ENCODE measurements around the gene OR51V1. TPM values are rescaled to one million over a fixed set of nuclear protein-coding genes. Genes with fewer than 3 reads are reported as not detected.

Gene OR51V1, protein sequence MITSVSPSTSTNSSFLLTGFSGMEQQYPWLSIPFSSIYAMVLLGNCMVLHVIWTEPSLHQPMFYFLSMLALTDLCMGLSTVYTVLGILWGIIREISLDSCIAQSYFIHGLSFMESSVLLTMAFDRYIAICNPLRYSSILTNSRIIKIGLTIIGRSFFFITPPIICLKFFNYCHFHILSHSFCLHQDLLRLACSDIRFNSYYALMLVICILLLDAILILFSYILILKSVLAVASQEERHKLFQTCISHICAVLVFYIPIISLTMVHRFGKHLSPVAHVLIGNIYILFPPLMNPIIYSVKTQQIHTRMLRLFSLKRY
- not detected in 2 replicates for total RNA-seq

DNA sequence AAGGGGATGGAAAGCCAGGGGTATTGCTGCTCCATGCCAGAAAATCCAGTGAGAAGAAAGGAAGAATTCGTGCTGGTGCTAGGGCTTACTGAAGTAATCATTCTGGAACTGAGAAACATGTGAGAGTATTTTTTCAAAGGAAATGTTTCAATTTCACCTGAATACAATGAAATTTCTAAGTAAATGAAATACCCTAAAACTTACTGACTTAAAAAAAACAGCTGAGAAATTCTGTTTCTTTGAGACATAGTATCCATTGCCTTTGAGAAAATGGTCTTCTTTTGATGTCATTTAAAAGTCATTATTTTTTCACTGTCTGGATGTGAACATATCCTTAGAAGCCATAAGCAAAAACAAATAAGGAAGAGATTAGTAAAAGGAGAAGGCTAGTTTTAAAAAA is at the start of gene OR51V1:
TSS of gene OR51V1 (minus strand) at position 101 of the 400 bp plus-strand sequence. CDS start at position 101, 0 bp downstream.

DNA sequence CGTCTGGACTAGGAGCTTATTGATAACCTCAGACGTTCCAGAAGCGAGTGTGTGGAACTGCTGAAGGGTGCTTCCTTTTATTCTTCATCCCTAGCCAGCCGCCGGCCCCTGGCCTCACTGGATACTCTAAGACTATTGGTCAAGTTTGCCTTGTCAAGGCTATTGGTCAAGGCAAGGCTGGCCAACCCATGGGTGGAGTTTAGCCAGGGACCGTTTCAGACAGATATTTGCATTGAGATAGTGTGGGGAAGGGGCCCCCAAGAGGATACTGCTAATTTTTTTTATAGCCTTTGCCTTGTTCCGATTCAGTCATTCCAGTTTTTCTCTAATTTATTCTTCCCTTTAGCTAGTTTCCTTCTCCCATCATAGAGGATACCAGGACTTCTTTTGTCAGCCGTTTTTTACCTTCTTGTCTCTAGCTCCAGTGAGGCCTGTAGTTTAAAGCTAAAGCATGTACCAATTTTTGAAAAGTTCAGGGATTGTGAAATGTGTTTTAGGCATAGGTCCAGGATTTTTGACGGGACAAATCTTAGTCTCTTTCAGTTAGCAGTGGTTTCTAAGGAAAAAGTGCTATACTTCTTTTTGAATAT is 49.4 kb upstream of the OR51V1 start, which contains the start of gene HBG1:
TSS of gene HBG1 (minus strand) at position 51 of the 590 bp plus-strand sequence. CDS start 53 bp downstream, outside the sequence.

DNA sequence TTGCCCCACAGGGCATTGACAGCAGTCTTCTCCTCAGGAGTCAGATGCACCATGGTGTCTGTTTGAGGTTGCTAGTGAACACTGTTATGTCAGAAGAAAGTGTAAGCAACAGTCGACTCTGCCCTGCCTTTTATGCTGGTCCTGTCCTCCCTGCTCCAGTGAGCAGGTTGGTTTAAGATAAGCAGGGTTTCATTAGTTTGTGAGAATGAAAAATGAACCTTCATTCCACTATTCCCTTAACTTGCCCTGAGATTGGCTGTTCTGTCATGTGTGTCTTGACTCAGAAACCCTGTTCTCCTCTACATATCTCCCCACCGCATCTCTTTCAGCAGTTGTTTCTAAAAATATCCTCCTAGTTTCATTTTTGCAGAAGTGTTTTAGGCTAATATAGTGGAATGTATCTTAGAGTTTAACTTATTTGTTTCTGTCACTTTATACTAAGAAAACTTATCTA is 33.9 kb upstream of the OR51V1 start, which contains the start of gene HBD:
TSS of gene HBD (minus strand) at position 103 of the 454 bp plus-strand sequence. CDS start at position 53, 50 bp downstream.

DNA sequence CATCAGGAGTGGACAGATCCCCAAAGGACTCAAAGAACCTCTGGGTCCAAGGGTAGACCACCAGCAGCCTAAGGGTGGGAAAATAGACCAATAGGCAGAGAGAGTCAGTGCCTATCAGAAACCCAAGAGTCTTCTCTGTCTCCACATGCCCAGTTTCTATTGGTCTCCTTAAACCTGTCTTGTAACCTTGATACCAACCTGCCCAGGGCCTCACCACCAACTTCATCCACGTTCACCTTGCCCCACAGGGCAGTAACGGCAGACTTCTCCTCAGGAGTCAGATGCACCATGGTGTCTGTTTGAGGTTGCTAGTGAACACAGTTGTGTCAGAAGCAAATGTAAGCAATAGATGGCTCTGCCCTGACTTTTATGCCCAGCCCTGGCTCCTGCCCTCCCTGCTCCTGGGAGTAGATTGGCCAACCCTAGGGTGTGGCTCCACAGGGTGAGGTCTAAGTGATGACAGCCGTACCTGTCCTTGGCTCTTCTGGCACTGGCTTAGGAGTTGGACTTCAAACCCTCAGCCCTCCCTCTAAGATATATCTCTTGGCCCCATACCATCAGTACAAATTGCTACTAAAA is 26.3 kb upstream of the OR51V1 start, which contains the start of gene HBB:
TSS of gene HBB (minus strand) at position 340 of the 579 bp plus-strand sequence. CDS start at position 290, 50 bp downstream.

DNA sequence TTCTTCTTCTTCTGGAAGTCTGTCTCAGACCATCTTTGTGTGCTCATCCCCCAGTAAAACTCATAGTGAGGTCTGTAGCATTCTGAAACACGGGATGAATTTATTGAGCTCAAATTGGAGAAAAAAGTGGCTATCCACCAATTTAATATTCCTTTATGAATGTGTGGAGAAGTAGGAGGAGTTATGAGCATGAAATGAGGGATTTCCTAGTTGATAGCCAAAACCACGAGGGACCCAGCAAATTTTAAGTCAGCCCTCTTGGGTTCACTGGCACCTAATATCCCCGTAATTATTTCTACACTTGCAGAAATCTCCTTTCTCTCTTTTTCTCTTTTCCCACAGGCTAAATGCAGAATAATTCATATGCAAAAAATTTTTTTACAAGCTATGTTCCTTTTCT is 45.8 kb downstream of the OR51V1 start, which contains the start of gene OR52A1:
TSS of gene OR52A1 (minus strand) at position 101 of the 400 bp plus-strand sequence. CDS start 2,388 bp downstream, outside the sequence.

Other genes with a start within 250 kb of the OR51V1 start
- not detected in 2 replicates for gene OR51A2, start 245.0 kb downstream of the OR51V1 start, total RNA-seq
- not detected in 2 replicates for gene OR51L1, start 205.8 kb downstream of the OR51V1 start, total RNA-seq
- gene OR52J3, start 154.2 kb downstream of the OR51V1 start, total RNA-seq = 0.30 TPM in 1 of 2 replicates, not detected in the other
- not detected in 2 replicates for gene OR52E2, start 141.1 kb downstream of the OR51V1 start, total RNA-seq
- gene OR52E1, start 131.1 kb downstream of the OR51V1 start, total RNA-seq = not detected in 2 replicates
- gene OR52A5, start 62.3 kb downstream of the OR51V1 start, total RNA-seq = not detected in 2 replicates
- gene OR52A1, start 45.9 kb downstream of the OR51V1 start, total RNA-seq = not detected in 2 replicates
- gene HBB, start 26.4 kb upstream of the OR51V1 start, total RNA-seq = not detected in 2 replicates
- not detected in 2 replicates for gene HBD, start 33.8 kb upstream of the OR51V1 start, total RNA-seq
- gene HBG1, start 49.2 kb upstream of the OR51V1 start, total RNA-seq = 0.37 TPM in 1 of 2 replicates, not detected in the other
- gene HBG2, start 54.1 kb upstream of the OR51V1 start, total RNA-seq = not detected in 2 replicates
- gene HBE1, start 69.3 kb upstream of the OR51V1 start, total RNA-seq = 0.23 TPM in 1 of 2 replicates, not detected in the other
- gene OR51B4, start 101.3 kb upstream of the OR51V1 start, total RNA-seq = not detected in 2 replicates
- gene OR51B2, start 123.6 kb upstream of the OR51V1 start, total RNA-seq = not detected in 2 replicates
- 0.09 and 0.30 TPM in 2 replicates for gene OR51B5, start 142.8 kb upstream of the OR51V1 start, total RNA-seq
- gene OR51B6, start 150.8 kb upstream of the OR51V1 start, total RNA-seq = not detected in 2 replicates
- gene OR51M1, start 183.1 kb upstream of the OR51V1 start, total RNA-seq = not detected in 2 replicates
- gene OR51Q1, start 221.4 kb upstream of the OR51V1 start, total RNA-seq = not detected in 2 replicates
- not detected in 2 replicates for gene OR51I1, start 240.8 kb upstream of the OR51V1 start, total RNA-seq
- not detected in 2 replicates for gene OR51I2, start 248.6 kb upstream of the OR51V1 start, total RNA-seq

All from smooth muscle cell of the umbilical artery (primary cell).